GM11168 (cell line): ENCODE data around the gene SLC5A12.

ENCODE experiments used
- in situ Hi-C: fragments of 300-500 bp; cut with MboI; formaldehyde crosslinking; loops from one replicate; pipeline ENCODE4 v1.12.0; 2022; ENCODE audit warnings: low sequenced_read_pairs; ENCODE audit not compliant: unreplicated experiment

SLC5A12 gene

GRCh38 chr11:26721948-26722475 lies at the start of gene SLC5A12:
Gene SLC5A12 (minus strand): TSS chr11:26722060. CDS start chr11:26721714, 346 bp downstream.
- in situ Hi-C loops = no loop called here

- in situ Hi-C loops = loop anchor here (25.0 kb wide), 1 partner anchor 368 kb away; no protein-coding TSS in a partner anchor
Measured at GRCh38 chr11:26769027-26769426, 47.2 kb upstream of the SLC5A12 start.

GRCh38 chr11:26767060-26767459 lies 45.2 kb upstream of the SLC5A12 start:
- in situ Hi-C loops = loop anchor here (25.0 kb wide), 1 partner anchor 370 kb away; no protein-coding TSS in a partner anchor

GRCh38 chr11:26765323-26765722 lies 43.5 kb upstream of the SLC5A12 start:
- in situ Hi-C loops = loop anchor here (25.0 kb wide), 1 partner anchor 372 kb away; no protein-coding TSS in a partner anchor

GRCh38 chr11:26764825-26765224 lies 43.0 kb upstream of the SLC5A12 start:
- in situ Hi-C loops = loop anchor here (25.0 kb wide), 1 partner anchor 372 kb away; no protein-coding TSS in a partner anchor

- in situ Hi-C loops = loop anchor here (25.0 kb wide), 1 partner anchor 373 kb away; no protein-coding TSS in a partner anchor
Measured at GRCh38 chr11:26764315-26764714, 42.5 kb upstream of the SLC5A12 start.

- in situ Hi-C loops = loop anchor here (25.0 kb wide), 1 partner anchor 375 kb away; no protein-coding TSS in a partner anchor
Measured at GRCh38 chr11:26762089-26762488, 40.2 kb upstream of the SLC5A12 start.

GRCh38 chr11:26761361-26761809 lies 39.5 kb upstream of the SLC5A12 start:
- in situ Hi-C loops = loop anchor here (25.0 kb wide), 1 partner anchor 376 kb away; no protein-coding TSS in a partner anchor

GRCh38 chr11:26757995-26758394 lies 36.1 kb upstream of the SLC5A12 start:
- in situ Hi-C loops = loop anchor here (25.0 kb wide), 1 partner anchor 379 kb away; no protein-coding TSS in a partner anchor

- in situ Hi-C loops = loop anchor here (25.0 kb wide), 1 partner anchor 382 kb away; no protein-coding TSS in a partner anchor
Measured at GRCh38 chr11:26755762-26756161, 33.9 kb upstream of the SLC5A12 start.

- in situ Hi-C loops = loop anchor here (25.0 kb wide), 1 partner anchor 383 kb away; no protein-coding TSS in a partner anchor
Measured at GRCh38 chr11:26753723-26754504, 32.1 kb upstream of the SLC5A12 start.

GRCh38 chr11:26749927-26750326 lies 28.1 kb upstream of the SLC5A12 start:
- in situ Hi-C loops = loop anchor here (25.0 kb wide), 1 partner anchor 387 kb away; no protein-coding TSS in a partner anchor

GRCh38 chr11:26743622-26744021 lies 21.8 kb upstream of the SLC5A12 start:
- in situ Hi-C loops = no loop called here

- in situ Hi-C loops = no loop called here
Measured at GRCh38 chr11:26742966-26743365, 21.1 kb upstream of the SLC5A12 start.

- in situ Hi-C loops = no loop called here
Measured at GRCh38 chr11:26741036-26741435, 19.2 kb upstream of the SLC5A12 start.

GRCh38 chr11:26739366-26740073 lies 17.7 kb upstream of the SLC5A12 start:
- in situ Hi-C loops = no loop called here

- in situ Hi-C loops = no loop called here
Measured at GRCh38 chr11:26734691-26735090, 12.8 kb upstream of the SLC5A12 start.

- in situ Hi-C loops = no loop called here
Measured at GRCh38 chr11:26731084-26731456, 9.2 kb upstream of the SLC5A12 start.

GRCh38 chr11:26730414-26731083 lies 8.7 kb upstream of the SLC5A12 start:
- in situ Hi-C loops = no loop called here

- in situ Hi-C loops = no loop called here
Measured at GRCh38 chr11:26729284-26729683, 7.4 kb upstream of the SLC5A12 start.
